ENCODE results near the gene NEK11.

- TF ChIP-seq CTCF (optimal IDR thresholded peaks at IDR 0.05 in 1 of 3, IDR thresholded peaks at IDR 0.05 in 1 of 3, conservative IDR thresholded peaks at IDR 0.05 in 1 of 3; ENCODE audit: extremely low read depth in 1 of 3, insufficient read depth in 2 of 3, low read length in 3 of 3) (no peak), EZH2 (IDR thresholded peaks at IDR 0.05; ENCODE audit: low read length) (no peak)
Measured at GRCh38 chr3:131192701-131193100, 166.0 kb downstream of the NEK11 start.

Data from keratinocyte (primary cell).